Adipocyte (in vitro differentiated cells): ENCODE measurements around the gene FRG2C.
"Not testable (repeated sequence)": the region's sequence is repeated elsewhere in the genome, so short reads cannot be mapped to it uniquely, and the experiment has no call there.

Experiments used
- DNase-seq: peaks from one replicate; pipeline ENCODE4 v3.0.0-alpha.2; 2015; ENCODE audit warnings: low read depth
- H3K27me3 ChIP-seq: replicated peaks from 2 replicates; pipeline ENCODE4 v1.7.0; 2013; ENCODE audit warnings: mild to moderate bottlenecking, low read length, moderate library complexity; ENCODE audit not compliant: control insufficient read depth, insufficient read depth
- H3K36me3 ChIP-seq: 2 replicates; pipeline ENCODE4 v1.7.0; 2013; ENCODE audit warnings: low read length, mild to moderate bottlenecking, moderate library complexity; ENCODE audit not compliant: control insufficient read depth, insufficient read depth, severe bottlenecking
- H3K4me1 ChIP-seq: 2 replicates; pipeline ENCODE4 v1.7.0; 2013; ENCODE audit warnings: mild to moderate bottlenecking, low read length, moderate library complexity; ENCODE audit not compliant: control insufficient read depth, insufficient read depth
- H3K4me3 ChIP-seq: 2 replicates; pipeline ENCODE4 v1.7.0; 2013; ENCODE audit warnings: mild to moderate bottlenecking, low read length, moderate library complexity
- H3K9ac ChIP-seq: 2 replicates; pipeline ENCODE4 v1.7.0; 2013; ENCODE audit warnings: mild to moderate bottlenecking, low read length, moderate library complexity
- H3K9me3 ChIP-seq: 2 replicates; pipeline ENCODE4 v1.7.0; 2013; ENCODE audit warnings: mild to moderate bottlenecking, low read length, moderate library complexity; ENCODE audit not compliant: control insufficient read depth

FRG2C gene

DNA sequence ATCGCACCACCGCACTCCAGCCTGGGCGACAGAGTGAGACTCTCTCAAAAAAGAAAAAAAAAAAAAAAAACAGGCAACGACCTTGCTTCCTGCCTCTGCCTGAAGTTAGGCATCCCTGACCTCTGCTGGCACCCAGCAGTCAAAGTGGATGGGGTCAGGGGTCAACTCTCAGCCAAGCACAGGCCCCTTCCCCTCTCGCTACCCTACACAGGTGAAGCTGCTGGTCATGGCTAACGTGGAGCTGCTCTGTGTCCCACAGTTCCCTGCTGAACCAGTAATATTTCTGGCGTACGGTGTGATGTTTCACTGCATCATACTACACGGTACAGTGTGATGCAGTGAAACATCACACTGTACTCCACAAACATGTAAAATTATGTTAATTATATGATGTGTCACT lies 13.9 kb upstream of the FRG2C start:
- Histone ChIP-seq H3K9me3 (no peaks in the 10 kb centered on the region), H3K36me3 (no peaks in the 10 kb centered on the region), H3K9ac (no peak overlapping the region), H3K4me3 (no peak overlapping the region), H3K4me1 (no peaks in the 10 kb centered on the region), H3K27me3 (peaks cover 5% of the 10 kb centered on the region)
- no peak for DNase-seq

DNA sequence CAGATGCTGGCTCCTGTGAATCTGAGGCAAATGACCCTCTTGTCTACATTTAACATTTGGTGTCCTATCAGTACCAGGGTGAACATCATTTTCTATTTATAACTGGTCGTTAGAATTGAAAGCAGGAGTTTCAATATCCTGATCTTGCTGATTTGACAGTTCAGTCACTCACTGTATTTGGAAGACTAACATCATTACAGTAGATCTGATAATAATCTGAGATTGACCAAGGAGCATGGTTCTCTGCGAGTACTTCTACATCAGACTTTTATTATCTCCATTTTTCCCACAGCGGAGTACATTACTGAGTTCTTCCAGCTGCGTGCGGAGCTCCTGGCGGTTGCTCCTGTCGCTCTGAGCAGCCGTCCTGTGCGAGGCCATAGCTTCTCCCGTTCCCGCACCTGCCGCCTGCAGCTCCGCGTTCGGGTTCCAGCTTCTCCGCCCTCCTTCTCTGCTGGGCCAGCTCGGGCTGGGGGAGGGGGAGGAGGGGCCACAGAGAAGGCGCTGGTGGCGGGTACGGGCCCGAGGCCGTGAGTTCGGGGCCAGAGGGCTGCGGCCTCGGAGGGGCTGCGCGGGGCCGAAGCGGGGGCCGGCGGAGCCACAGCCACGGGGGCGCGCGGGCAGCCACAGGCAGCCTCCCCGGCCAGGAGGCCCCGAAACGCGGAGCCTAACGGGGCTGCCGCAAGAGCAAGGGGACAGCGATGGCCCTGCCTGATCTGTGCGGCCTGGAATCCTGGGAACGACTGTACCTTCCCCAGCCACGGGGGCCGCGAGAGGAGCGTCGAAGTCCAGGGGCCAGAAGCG lies 8.8 kb upstream of the FRG2C start:
- not testable (repeated sequence) for H3K4me3 ChIP-seq, H3K9ac ChIP-seq, H3K36me3 ChIP-seq, H3K4me1 ChIP-seq, H3K9me3 ChIP-seq, DNase-seq
- peaks cover 18% of the 10 kb centered on the region for H3K27me3 ChIP-seq

GRCh38 chr3:75655956-75656355 lies 8.2 kb upstream of the FRG2C start:
- H3K36me3 ChIP-seq, H3K9ac ChIP-seq, DNase-seq, H3K4me3 ChIP-seq, H3K9me3 ChIP-seq, H3K4me1 ChIP-seq: not testable (repeated sequence)
- peaks cover 18% of the 10 kb centered on the region for H3K27me3 ChIP-seq

GRCh38 chr3:75658411-75659107 lies 5.6 kb upstream of the FRG2C start:
- not testable (repeated sequence) for H3K36me3 ChIP-seq, H3K4me1 ChIP-seq, H3K9me3 ChIP-seq, H3K9ac ChIP-seq
- H3K27me3 ChIP-seq: peaks cover 18% of the 10 kb centered on the region
- peak; percentile 64 for DNase-seq
- H3K4me3 ChIP-seq: peak overlapping the region; percentile 70

- not testable (repeated sequence) for H3K9me3 ChIP-seq, H3K36me3 ChIP-seq, H3K9ac ChIP-seq, H3K4me1 ChIP-seq, DNase-seq
- H3K4me3 ChIP-seq: peak overlapping the region; percentile 70
- peaks cover 18% of the 10 kb centered on the region for H3K27me3 ChIP-seq
Measured at GRCh38 chr3:75659108-75659433, 5.1 kb upstream of the FRG2C start.

GRCh38 chr3:75665626-75666025 lies 1.5 kb downstream of the FRG2C start:
- not testable (repeated sequence) for H3K36me3 ChIP-seq, H3K9ac ChIP-seq, H3K4me1 ChIP-seq, H3K9me3 ChIP-seq, H3K27me3 ChIP-seq, H3K4me3 ChIP-seq, DNase-seq

DNA sequence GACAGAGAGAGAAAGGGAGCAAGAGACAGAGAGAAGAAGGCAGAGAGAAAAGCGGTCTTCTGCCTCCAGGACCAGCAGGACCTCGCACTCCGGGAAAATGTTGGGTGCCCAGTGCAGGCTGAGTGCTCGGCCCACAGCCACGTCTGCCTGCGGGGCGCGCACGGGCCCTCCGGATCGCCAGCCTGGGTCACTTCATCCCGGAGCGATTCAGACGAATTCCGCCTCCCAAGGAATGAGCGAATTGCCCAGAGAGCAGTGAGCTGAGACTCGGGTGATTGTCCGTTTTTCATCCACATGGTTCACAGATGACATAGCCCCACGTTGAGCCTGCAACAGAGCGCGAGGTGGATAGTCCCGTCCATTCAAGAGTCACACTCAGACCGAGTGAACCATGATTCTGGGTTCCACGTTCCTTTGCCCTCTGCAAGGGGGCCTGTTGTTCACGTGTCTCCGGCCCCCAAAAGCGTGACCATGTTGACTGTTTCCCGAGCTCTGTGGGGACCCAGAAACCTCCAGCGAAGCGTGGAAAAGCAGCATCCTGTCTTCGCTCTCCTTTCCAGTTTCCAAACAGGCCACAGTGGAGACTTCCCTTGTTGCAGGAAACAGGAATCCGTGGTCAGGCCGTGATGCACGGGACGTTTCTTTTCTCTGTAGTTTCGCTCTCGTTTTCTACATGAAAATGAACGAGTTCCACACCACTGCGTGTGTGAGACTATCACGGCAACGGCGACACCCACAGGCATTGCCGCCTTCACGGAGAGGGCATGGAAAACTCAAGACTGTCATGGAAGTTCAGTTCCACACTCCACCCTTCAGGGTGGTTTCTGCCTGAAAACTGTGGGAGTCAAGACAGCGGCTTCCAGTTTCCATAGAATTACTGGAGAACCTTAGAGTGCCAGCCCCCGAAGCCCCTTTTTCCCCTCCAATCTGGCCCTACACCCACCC lies 3.9 kb downstream of the FRG2C start:
- not testable (repeated sequence) for H3K4me1 ChIP-seq, H3K36me3 ChIP-seq, H3K27me3 ChIP-seq, H3K9me3 ChIP-seq, H3K4me3 ChIP-seq, H3K9ac ChIP-seq
- peak; percentile 22 for DNase-seq

DNA sequence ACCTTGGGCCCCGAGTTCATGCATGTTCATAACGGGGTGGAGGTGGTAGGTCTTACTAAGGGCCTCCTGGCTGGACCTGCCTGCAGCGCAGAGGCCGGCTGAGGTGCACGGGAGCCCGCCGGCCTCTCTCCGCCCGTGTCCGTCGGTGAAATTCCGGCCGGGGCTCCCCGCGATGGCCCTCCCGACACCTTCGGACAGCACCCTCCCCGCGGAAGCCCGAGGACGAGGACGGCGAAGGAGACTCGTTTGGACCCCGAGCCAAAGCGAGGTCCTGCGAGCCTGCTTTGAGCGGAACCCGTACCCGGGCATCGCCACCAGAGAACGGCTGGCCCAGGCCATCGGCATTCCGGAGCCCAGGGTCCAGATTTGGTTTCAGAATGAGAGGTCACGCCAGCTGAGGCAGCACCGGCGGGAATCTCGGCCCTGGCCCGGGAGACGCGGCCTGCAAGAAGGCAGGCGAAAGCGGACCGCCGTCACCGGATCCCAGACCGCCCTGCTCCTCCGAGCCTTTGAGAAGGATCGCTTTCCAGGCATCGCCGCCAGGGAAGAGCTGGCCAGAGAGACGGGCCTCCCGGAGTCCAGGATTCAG lies 4.7 kb downstream of the FRG2C start:
- not testable (repeated sequence) for H3K36me3 ChIP-seq, H3K27me3 ChIP-seq, H3K4me1 ChIP-seq, H3K9me3 ChIP-seq
- DNase-seq: peak; percentile 22
- Histone ChIP-seq H3K9ac (peak overlapping the region; percentile 1), H3K4me3 (peak overlapping the region; percentile 48)

DNA sequence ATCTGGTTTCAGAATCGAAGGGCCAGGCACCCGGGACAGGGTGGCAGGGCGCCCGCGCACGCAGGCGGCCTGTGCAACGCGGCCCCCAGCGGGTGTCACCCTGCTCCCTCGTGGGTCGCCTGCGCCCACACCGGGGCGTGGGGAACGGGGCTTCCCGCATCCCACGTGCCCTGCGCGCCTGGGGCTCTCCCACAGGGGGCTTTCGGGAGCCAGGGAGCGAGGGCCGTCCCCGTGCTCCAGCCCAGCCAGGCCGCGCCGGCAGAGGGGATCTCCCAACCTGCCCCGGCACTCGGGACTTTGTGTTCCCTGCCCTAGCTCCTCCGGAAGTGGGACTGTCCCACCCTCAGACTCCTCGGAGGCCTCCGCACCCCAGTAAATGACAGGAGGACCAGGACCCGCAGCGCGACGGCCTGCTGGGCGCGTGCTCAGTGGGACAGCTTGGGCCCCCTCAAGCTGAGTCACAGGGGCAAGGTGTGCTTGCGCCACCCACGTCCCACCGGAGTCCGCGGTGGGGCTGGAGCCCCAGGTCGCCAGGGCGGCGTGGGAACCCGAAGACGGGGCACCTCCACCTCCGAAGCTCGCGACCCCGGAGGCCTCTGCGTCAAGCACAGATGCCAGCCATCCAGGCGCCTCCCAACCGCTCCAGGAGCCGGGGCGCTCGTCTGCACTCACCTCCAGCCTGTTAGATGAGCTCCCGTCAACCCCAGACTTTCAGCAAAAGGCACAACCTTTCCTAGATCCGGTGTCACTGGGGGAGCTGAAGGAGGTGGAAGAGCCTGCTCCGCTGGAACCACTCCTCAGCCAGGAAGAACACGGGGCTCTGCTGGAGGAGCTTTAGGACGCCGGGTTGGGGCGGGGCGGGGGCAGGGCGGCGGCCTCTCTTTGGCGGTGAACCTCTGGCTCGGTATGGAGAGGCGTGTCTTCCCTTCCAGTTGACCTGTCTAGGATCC lies 5.5 kb downstream of the FRG2C start:
- peak; percentile 63 for DNase-seq
- Histone ChIP-seq H3K9ac (peak overlapping the region; percentile 1), H3K4me3 (peak overlapping the region; percentile 46)
- not testable (repeated sequence) for H3K36me3 ChIP-seq, H3K9me3 ChIP-seq, H3K4me1 ChIP-seq, H3K27me3 ChIP-seq
